ENCODE data around the gene CNNM1.

DNA sequence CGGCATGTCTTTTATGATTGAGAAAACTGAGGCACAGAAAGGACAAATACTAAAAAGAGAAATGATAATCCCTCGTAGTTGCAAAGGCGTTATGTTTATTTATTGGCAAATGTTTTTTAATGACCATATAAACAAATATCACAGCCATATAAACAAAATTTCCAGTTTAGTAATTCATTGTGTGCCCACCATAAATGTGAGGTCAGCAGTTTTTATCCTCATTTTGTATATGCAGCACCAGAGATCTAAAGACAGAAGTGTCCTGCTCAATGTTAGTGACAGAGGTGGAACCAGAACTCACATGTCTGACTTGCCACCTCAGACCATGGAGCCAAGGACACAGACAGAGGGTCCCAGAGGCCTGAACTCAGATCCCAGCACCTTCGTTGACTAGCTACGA lies 14.1 kb downstream of the CNNM1 start:
- TF ChIP-seq CTCF (IDR thresholded peaks at IDR 0.05), result no peak
- no peak for TF ChIP-seq POLR2A (IDR thresholded peaks at IDR 0.05)
